ENCODE measurements around the gene SNX19.

Gene SNX19

GRCh38 chr11:130842001-130842400 is 74.3 kb downstream of the SNX19 start:
- no peak for DNase-seq

DNA sequence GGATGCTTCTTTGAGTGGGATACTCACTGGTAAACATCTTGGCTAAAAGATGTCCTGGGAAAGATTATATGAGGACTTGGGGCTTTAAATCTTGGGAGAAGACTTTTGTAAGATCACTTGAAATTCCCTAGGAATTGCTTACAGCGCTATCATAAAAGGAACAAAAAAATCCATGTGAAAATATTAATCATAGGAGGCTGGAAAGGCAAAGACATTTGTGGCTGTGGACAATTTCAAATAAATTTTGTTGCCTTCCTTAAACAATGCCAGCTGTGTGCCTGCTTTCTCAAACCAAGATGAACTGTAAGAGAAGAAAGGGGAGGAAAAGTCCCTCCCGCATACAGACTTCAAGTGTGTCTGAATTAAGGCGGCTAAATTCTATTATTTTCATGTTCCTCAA is 75.6 kb downstream of the SNX19 start:
- no peak for DNase-seq

- DNase-seq = no peak
Measured at GRCh38 chr11:130839981-130840666, 76.2 kb downstream of the SNX19 start.

DNA sequence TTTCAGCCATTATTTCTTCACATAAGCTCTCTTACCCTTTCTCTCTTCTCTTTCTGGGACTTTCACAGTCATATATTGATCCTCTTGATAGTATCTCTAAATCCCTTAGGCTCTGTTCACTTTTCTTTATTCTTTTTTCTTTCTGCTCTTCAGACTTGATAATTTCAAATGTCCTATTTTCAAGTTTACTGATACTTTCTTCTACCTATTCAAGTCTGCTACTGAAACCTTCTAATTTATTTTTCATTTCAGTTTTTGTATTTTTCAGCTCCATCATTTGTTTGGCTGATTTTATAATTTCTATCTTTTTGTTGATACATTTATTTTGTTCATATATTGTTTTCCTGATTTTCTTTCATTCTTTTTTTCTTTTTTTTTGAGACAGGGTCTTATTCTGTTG is 79.1 kb downstream of the SNX19 start:
- DNase-seq = no peak

GRCh38 chr11:130834886-130835285 is 81.4 kb downstream of the SNX19 start:
- no peak for DNase-seq

GRCh38 chr11:130832566-130833425 is 83.5 kb downstream of the SNX19 start:
- no peak for DNase-seq

DNA sequence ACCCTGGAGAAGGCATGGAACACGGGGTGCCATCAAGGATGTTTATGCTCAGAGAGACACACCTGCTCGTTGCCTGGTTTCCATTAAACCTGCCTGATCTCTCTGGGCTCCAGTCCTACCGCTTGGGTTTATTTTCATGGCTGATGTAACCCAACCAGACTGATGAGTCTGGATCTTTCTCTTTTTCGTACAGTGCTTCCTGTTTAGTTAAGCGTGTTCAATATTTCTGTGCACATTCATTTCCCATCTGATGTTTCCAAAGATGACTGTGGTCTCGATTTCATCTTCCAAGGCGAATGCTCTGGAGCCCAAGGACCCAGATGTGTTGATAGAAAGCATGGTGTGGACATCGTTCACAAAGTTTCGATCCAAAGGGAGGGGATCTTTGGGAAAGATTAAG is 84.3 kb downstream of the SNX19 start:
- DNase-seq = no peak

GRCh38 chr11:130831506-130831905 is 84.8 kb downstream of the SNX19 start:
- DNase-seq = no peak

DNA sequence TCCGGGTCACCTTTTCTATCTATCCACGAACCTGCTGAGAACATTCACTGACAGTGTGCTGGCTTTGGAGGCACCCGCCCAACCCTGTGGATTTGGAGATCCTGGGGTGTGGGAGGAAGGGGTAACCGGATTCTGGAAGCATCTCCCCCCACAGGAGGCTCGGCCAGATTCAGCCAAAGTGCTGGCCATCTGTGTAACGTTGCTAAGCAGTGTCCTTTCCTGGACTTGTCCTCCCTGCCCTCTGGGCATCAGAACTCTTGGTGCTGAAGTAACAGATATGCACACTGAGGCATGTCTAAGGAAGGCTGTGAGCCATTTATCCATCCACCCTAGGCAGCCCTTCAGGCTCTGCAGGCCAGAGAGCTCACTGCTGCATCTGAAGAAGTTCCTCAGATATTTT is 85.7 kb downstream of the SNX19 start:
- DNase-seq = no peak

GRCh38 chr11:130829920-130830511 is 86.3 kb downstream of the SNX19 start:
- DNase-seq = no peak

- DNase-seq = no peak
Measured at GRCh38 chr11:130828741-130829140, 87.5 kb downstream of the SNX19 start.

- no peak for DNase-seq
Measured at GRCh38 chr11:130827451-130828377, 88.6 kb downstream of the SNX19 start.

DNA sequence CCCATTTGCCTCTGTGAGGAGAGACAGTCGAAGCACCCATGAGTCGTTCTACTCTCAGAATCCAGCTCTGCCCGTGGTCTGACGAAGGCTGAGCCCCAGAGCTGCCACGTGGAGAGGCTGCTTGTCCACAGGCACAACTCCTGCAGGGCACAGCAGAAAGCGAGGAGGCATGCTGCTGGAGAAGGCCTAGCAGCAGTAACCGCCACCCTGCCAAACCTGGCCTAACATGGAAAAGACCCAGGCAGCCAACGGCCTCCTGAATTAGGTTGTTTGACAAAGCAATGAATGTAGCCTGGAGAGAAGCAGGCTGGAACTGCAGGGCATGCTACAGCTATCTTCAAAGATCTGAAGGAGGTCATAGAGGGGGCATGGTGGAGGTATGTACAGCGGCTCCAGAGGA is 89.7 kb downstream of the SNX19 start:
- no peak for DNase-seq

- DNase-seq = no peak
Measured at GRCh38 chr11:130825983-130826382, 90.3 kb downstream of the SNX19 start.

DNA sequence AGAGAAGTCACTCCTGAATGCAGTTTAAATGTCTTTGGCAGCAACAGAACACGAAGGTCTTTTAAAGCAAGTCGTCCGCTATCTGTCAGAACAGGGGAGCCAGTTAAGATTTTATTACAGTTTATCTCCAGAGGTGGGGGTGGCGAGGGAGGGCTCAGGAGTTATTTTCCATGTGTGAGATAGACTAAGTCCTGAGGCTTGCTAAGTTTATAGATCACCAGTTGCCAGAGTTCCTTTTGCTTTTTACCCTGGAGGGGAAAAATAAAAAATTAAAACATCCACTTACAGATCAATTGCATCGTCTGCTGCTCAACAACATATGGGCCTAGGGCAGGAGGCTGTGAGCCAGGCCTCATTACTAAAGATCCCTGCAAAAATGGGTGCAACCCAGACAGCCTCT is 90.7 kb downstream of the SNX19 start:
- no peak for DNase-seq

Measured in T-helper 9 cell (primary cell).